OCI-LY3 (cell line): ENCODE data around the gene MMD2.

ENCODE experiments used
- CTCF ChIP-seq: fragments of 200-600, 300-600 bp; sonication (generic); IDR thresholded peaks from 2 replicates; pipeline ENCODE4 v1.5.1; 2014; ENCODE audit warnings: antibody characterized with exemption, low read length, low read depth
- EZH2phosphoT487 ChIP-seq: fragments of 200-600 bp; shearing (Covaris generic); IDR thresholded peaks from 2 replicates; pipeline ENCODE4 v1.6.1; 2018; ENCODE audit warnings: antibody characterized with exemption, mixed run types, low read depth

- no peak for TF ChIP-seq CTCF
- TF ChIP-seq EZH2phosphoT487, result no peak
These were observed 76.0 kb downstream of the MMD2 start for GRCh38 chr7:4883033-4883371.
